ENCODE results near the gene FGGY. TPM values are rescaled to one million over a fixed set of nuclear protein-coding genes. Genes with fewer than 3 reads are reported as not detected.
"Not testable (repeated sequence)": the region's sequence is repeated elsewhere in the genome, so short reads cannot be mapped to it uniquely, and the experiment has no call there.

The FGGY gene
- total and polyA plus RNA-seq, 2 donors: 15.6 to 25.3 TPM

GRCh38 chr1:59352065-59352464, 55.2 kb downstream of the FGGY start:
- no peaks in the 10 kb centered on the region for H3K9me3 ChIP-seq (ENCODE audit: control insufficient read depth in 2 of 2, insufficient read depth in 1 of 2, low read length in 1 of 2)
- no peaks in the 10 kb centered on the region for H3K36me3 ChIP-seq (ENCODE audit: control insufficient read depth in 2 of 2, insufficient read depth in 2 of 2, low read length in 1 of 2)
- no peak overlapping the region for H3K27ac ChIP-seq (ENCODE audit: low read depth in 1 of 2, low read length in 1 of 2)
- no peak overlapping the region for H3K4me3 ChIP-seq (ENCODE audit: low read length in 2 of 2)
- H3K4me1 ChIP-seq (ENCODE audit: control insufficient read depth in 2 of 2, insufficient read depth in 2 of 2, low read length in 2 of 2): no peaks in the 10 kb centered on the region
- DNase-seq (ENCODE audit: low read depth in 6 of 9, low spot score in 9 of 9): no peak
- H3K27me3 ChIP-seq (ENCODE audit: control insufficient read depth in 2 of 2, insufficient read depth in 1 of 2, low read length in 1 of 2): no peaks in the 10 kb centered on the region
- WGBS: 69% methylated on average over 1 of the region's 1 CpG

- 86% methylated on average over 3 of the region's 3 CpGs for WGBS
These were observed 56.6 kb downstream of the FGGY start for GRCh38 chr1:59353453-59353852.

GRCh38 chr1:59354239-59354638, 57.3 kb downstream of the FGGY start:
- H3K36me3 ChIP-seq (ENCODE audit: control insufficient read depth in 2 of 2, insufficient read depth in 2 of 2, low read length in 1 of 2); H3K27me3 ChIP-seq (ENCODE audit: control insufficient read depth in 2 of 2, insufficient read depth in 1 of 2, low read length in 1 of 2); H3K27ac ChIP-seq (ENCODE audit: low read depth in 1 of 2, low read length in 1 of 2); H3K4me3 ChIP-seq (ENCODE audit: low read length in 2 of 2); H3K9me3 ChIP-seq (ENCODE audit: control insufficient read depth in 2 of 2, insufficient read depth in 1 of 2, low read length in 1 of 2); DNase-seq (ENCODE audit: low read depth in 6 of 9, low spot score in 9 of 9); H3K4me1 ChIP-seq (ENCODE audit: control insufficient read depth in 2 of 2, insufficient read depth in 2 of 2, low read length in 2 of 2): not testable (repeated sequence)
- WGBS: 98% methylated on average over 4 of the region's 4 CpGs

More at GRCh38 chr1:59353453-59353852, 56.6 kb downstream of the FGGY start:
- no peaks in the 10 kb centered on the region for H3K27me3 ChIP-seq (ENCODE audit: control insufficient read depth in 2 of 2, insufficient read depth in 1 of 2, low read length in 1 of 2)
- no peaks in the 10 kb centered on the region for H3K9me3 ChIP-seq (ENCODE audit: control insufficient read depth in 2 of 2, insufficient read depth in 1 of 2, low read length in 1 of 2)
- no peaks in the 10 kb centered on the region for H3K36me3 ChIP-seq (ENCODE audit: control insufficient read depth in 2 of 2, insufficient read depth in 2 of 2, low read length in 1 of 2)
- no peak overlapping the region for H3K4me3 ChIP-seq (ENCODE audit: low read length in 2 of 2)
- no peak overlapping the region for H3K27ac ChIP-seq (ENCODE audit: low read depth in 1 of 2, low read length in 1 of 2)
- no peak for DNase-seq (ENCODE audit: low read depth in 6 of 9, low spot score in 9 of 9)
- H3K4me1 ChIP-seq (ENCODE audit: control insufficient read depth in 2 of 2, insufficient read depth in 2 of 2, low read length in 2 of 2): no peaks in the 10 kb centered on the region

GRCh38 chr1:59354709-59355337, 57.9 kb downstream of the FGGY start:
- WGBS: 95% methylated on average over 5 of the region's 5 CpGs
- DNase-seq (ENCODE audit: low read depth in 6 of 9, low spot score in 9 of 9): no peak

GRCh38 chr1:59355361-59355760, 58.5 kb downstream of the FGGY start:
- H3K36me3 ChIP-seq (ENCODE audit: control insufficient read depth in 2 of 2, insufficient read depth in 2 of 2, low read length in 1 of 2): no peaks in the 10 kb centered on the region
- no peak for DNase-seq (ENCODE audit: low read depth in 6 of 9, low spot score in 9 of 9)
- H3K27ac ChIP-seq (ENCODE audit: low read depth in 1 of 2, low read length in 1 of 2): no peak overlapping the region
- no peak overlapping the region for H3K4me3 ChIP-seq (ENCODE audit: low read length in 2 of 2)
- no peaks in the 10 kb centered on the region for H3K4me1 ChIP-seq (ENCODE audit: control insufficient read depth in 2 of 2, insufficient read depth in 2 of 2, low read length in 2 of 2)
- no peaks in the 10 kb centered on the region for H3K27me3 ChIP-seq (ENCODE audit: control insufficient read depth in 2 of 2, insufficient read depth in 1 of 2, low read length in 1 of 2)
- H3K9me3 ChIP-seq (ENCODE audit: control insufficient read depth in 2 of 2, insufficient read depth in 1 of 2, low read length in 1 of 2): no peaks in the 10 kb centered on the region

More at GRCh38 chr1:59354709-59355337, 57.9 kb downstream of the FGGY start:
- H3K4me3 ChIP-seq (ENCODE audit: low read length in 2 of 2): no peak overlapping the region
- H3K9me3 ChIP-seq (ENCODE audit: control insufficient read depth in 2 of 2, insufficient read depth in 1 of 2, low read length in 1 of 2): no peaks in the 10 kb centered on the region
- H3K27ac ChIP-seq (ENCODE audit: low read depth in 1 of 2, low read length in 1 of 2): no peak overlapping the region
- no peaks in the 10 kb centered on the region for H3K27me3 ChIP-seq (ENCODE audit: control insufficient read depth in 2 of 2, insufficient read depth in 1 of 2, low read length in 1 of 2)
- H3K4me1 ChIP-seq (ENCODE audit: control insufficient read depth in 2 of 2, insufficient read depth in 2 of 2, low read length in 2 of 2): no peaks in the 10 kb centered on the region
- no peaks in the 10 kb centered on the region for H3K36me3 ChIP-seq (ENCODE audit: control insufficient read depth in 2 of 2, insufficient read depth in 2 of 2, low read length in 1 of 2)

GRCh38 chr1:59356627-59357026, 59.7 kb downstream of the FGGY start:
- no peak for DNase-seq (ENCODE audit: low read depth in 6 of 9, low spot score in 9 of 9)
- Histone ChIP-seq H3K27me3 (ENCODE audit: control insufficient read depth in 2 of 2, insufficient read depth in 1 of 2, low read length in 1 of 2) (no peaks in the 10 kb centered on the region), H3K36me3 (ENCODE audit: control insufficient read depth in 2 of 2, insufficient read depth in 2 of 2, low read length in 1 of 2) (no peaks in the 10 kb centered on the region), H3K9me3 (ENCODE audit: control insufficient read depth in 2 of 2, insufficient read depth in 1 of 2, low read length in 1 of 2) (no peaks in the 10 kb centered on the region), H3K27ac (ENCODE audit: low read depth in 1 of 2, low read length in 1 of 2) (no peak overlapping the region), H3K4me1 (ENCODE audit: control insufficient read depth in 2 of 2, insufficient read depth in 2 of 2, low read length in 2 of 2) (no peaks in the 10 kb centered on the region), H3K4me3 (ENCODE audit: low read length in 2 of 2) (no peak overlapping the region)
- WGBS: 98% methylated on average over 1 of the region's 1 CpG

- Histone ChIP-seq H3K9me3 (ENCODE audit: control insufficient read depth in 2 of 2, insufficient read depth in 1 of 2, low read length in 1 of 2) (no peaks in the 10 kb centered on the region), H3K27ac (ENCODE audit: low read depth in 1 of 2, low read length in 1 of 2) (no peak overlapping the region), H3K27me3 (ENCODE audit: control insufficient read depth in 2 of 2, insufficient read depth in 1 of 2, low read length in 1 of 2) (no peaks in the 10 kb centered on the region), H3K4me3 (ENCODE audit: low read length in 2 of 2) (no peak overlapping the region), H3K36me3 (ENCODE audit: control insufficient read depth in 2 of 2, insufficient read depth in 2 of 2, low read length in 1 of 2) (no peaks in the 10 kb centered on the region), H3K4me1 (ENCODE audit: control insufficient read depth in 2 of 2, insufficient read depth in 2 of 2, low read length in 2 of 2) (no peaks in the 10 kb centered on the region)
- WGBS: 96% methylated on average over 5 of the region's 5 CpGs
- DNase-seq (ENCODE audit: low read depth in 6 of 9, low spot score in 9 of 9): no peak
These were observed 60.9 kb downstream of the FGGY start for GRCh38 chr1:59357645-59358320.

GRCh38 chr1:59359325-59359724, 62.4 kb downstream of the FGGY start:
- Histone ChIP-seq H3K36me3 (ENCODE audit: control insufficient read depth in 2 of 2, insufficient read depth in 2 of 2, low read length in 1 of 2) (no peaks in the 10 kb centered on the region), H3K27me3 (ENCODE audit: control insufficient read depth in 2 of 2, insufficient read depth in 1 of 2, low read length in 1 of 2) (no peaks in the 10 kb centered on the region), H3K27ac (ENCODE audit: low read depth in 1 of 2, low read length in 1 of 2) (no peak overlapping the region), H3K4me3 (ENCODE audit: low read length in 2 of 2) (no peak overlapping the region), H3K4me1 (ENCODE audit: control insufficient read depth in 2 of 2, insufficient read depth in 2 of 2, low read length in 2 of 2) (no peaks in the 10 kb centered on the region), H3K9me3 (ENCODE audit: control insufficient read depth in 2 of 2, insufficient read depth in 1 of 2, low read length in 1 of 2) (no peaks in the 10 kb centered on the region)
- no peak for DNase-seq (ENCODE audit: low read depth in 6 of 9, low spot score in 9 of 9)
- 97% methylated on average over 1 of the region's 1 CpG for WGBS

GRCh38 chr1:59360170-59360569, 63.3 kb downstream of the FGGY start:
- Histone ChIP-seq H3K36me3 (ENCODE audit: control insufficient read depth in 2 of 2, insufficient read depth in 2 of 2, low read length in 1 of 2) (no peaks in the 10 kb centered on the region), H3K27me3 (ENCODE audit: control insufficient read depth in 2 of 2, insufficient read depth in 1 of 2, low read length in 1 of 2) (no peaks in the 10 kb centered on the region), H3K27ac (ENCODE audit: low read depth in 1 of 2, low read length in 1 of 2) (no peak overlapping the region), H3K4me1 (ENCODE audit: control insufficient read depth in 2 of 2, insufficient read depth in 2 of 2, low read length in 2 of 2) (no peaks in the 10 kb centered on the region), H3K4me3 (ENCODE audit: low read length in 2 of 2) (no peak overlapping the region), H3K9me3 (ENCODE audit: control insufficient read depth in 2 of 2, insufficient read depth in 1 of 2, low read length in 1 of 2) (no peaks in the 10 kb centered on the region)
- DNase-seq (ENCODE audit: low read depth in 6 of 9, low spot score in 9 of 9): no peak
- WGBS: 98% methylated on average over 4 of the region's 4 CpGs
